CD4-positive, alpha-beta T cell (primary cell): ENCODE results near the gene TRAF3. TPM values are rescaled to one million over a fixed set of nuclear protein-coding genes. Genes with fewer than 3 reads are reported as not detected.

Source experiments
- ATAC-seq: fragments of 200-7000 bp; cut with Tn5 transposase; one replicate; pipeline ENCODE4 v1.10.0; 2022; ENCODE audit warnings: mild to moderate bottlenecking; ENCODE audit not compliant: poor library complexity
- CTCF ChIA-PET: fragments of 350-600 bp; sonication (Branson Sonifier 250); formaldehyde crosslinking; loops from one replicate; lab custom pipeline; 2021; ENCODE audit warnings: antibody characterized with exemption, inconsistent platforms; lab: Charles Lee
- POLR2A ChIA-PET: fragments of 350-600 bp; sonication (Branson Sonifier 250); formaldehyde crosslinking; loops from one replicate; lab custom pipeline; 2021; ENCODE audit warnings: antibody characterized with exemption, inconsistent platforms; lab: Charles Lee
- DNase-seq, 14 experiments: peaks; one replicate each; pipeline ENCODE4 v3.0.0-alpha.2; 2013 to 2020; ENCODE audit warnings: mixed read lengths in 2 of 14
- H3K27ac ChIP-seq, 2 donors: one replicate each; pipeline versions ENCODE4 v1.5.1 to v1.7.0; 2013; ENCODE audit warnings: low read length in 2 of 2, low read depth in 1 of 2, mild to moderate bottlenecking in 1 of 2
- H3K27me3 ChIP-seq, 2 experiments: 1 replicate in 1 of 2; 2 replicates in 1 of 2; pipeline versions ENCODE4 v1.6.1 to v1.7.0; 2013; ENCODE audit warnings: low read length in 2 of 2, control low read depth in 1 of 2, mild to moderate bottlenecking in 1 of 2, moderate library complexity in 1 of 2; ENCODE audit not compliant: insufficient read depth in 2 of 2, control insufficient read depth in 1 of 2
- H3K36me3 ChIP-seq: one replicate; pipeline ENCODE4 v1.6.1; 2013; ENCODE audit warnings: low read length, control low read depth; ENCODE audit not compliant: insufficient read depth
- H3K4me1 ChIP-seq: one replicate; pipeline ENCODE4 v1.6.1; 2013; ENCODE audit warnings: low read length, control low read depth; ENCODE audit not compliant: insufficient read depth
- H3K4me3 ChIP-seq: one replicate; pipeline ENCODE4 v1.5.1; 2013; ENCODE audit warnings: mild to moderate bottlenecking, low read length, moderate library complexity
- H3K9me3 ChIP-seq, 2 experiments: 1 replicate in 1 of 2; 2 replicates in 1 of 2; pipeline versions ENCODE4 v1.6.1 to v1.7.0; 2013; ENCODE audit warnings: low read length in 2 of 2, mild to moderate bottlenecking in 2 of 2, control low read depth in 1 of 2, moderate library complexity in 1 of 2; ENCODE audit not compliant: control insufficient read depth in 1 of 2, insufficient read depth in 1 of 2
- H3K27ac Mint-ChIP-seq: one replicate; pipeline ENCODE4 v1.8.0; 2020; ENCODE audit warnings: mixed read lengths
- H3K27me3 Mint-ChIP-seq: one replicate; pipeline ENCODE4 v1.8.0; 2021; ENCODE audit warnings: mixed read lengths
- H3K36me3 Mint-ChIP-seq: one replicate; pipeline ENCODE4 v1.8.0; 2021; ENCODE audit warnings: low read depth, mixed read lengths
- H3K4me1 Mint-ChIP-seq: one replicate; pipeline ENCODE4 v1.8.0; 2021; ENCODE audit warnings: low read depth, mixed read lengths
- H3K4me3 Mint-ChIP-seq: one replicate; pipeline ENCODE4 v1.8.0; 2020; ENCODE audit warnings: mild to moderate bottlenecking, mixed read lengths
- H3K9me3 Mint-ChIP-seq: one replicate; pipeline ENCODE4 v1.8.0; 2020; ENCODE audit warnings: mixed read lengths
- intact Hi-C, 2 experiments: fragments of 100-400 bp; cut with DNase I in 1 of 2; cut with micrococcal nuclease in 1 of 2; formaldehyde crosslinking; loops; one replicate each; pipeline versions ENCODE4 v1.15.1 to v1.9.0; 2023 to 2025; cut with DNase I, micrococcal nuclease
- total RNA-seq, 174 experiments: library from RNA in 2 of 174; stranded (reverse) in 2 of 174; gene quantifications; one replicate each; pipeline ENCODE4 v1.2.3 and lab custom pipeline; 2021 to 2026
- TF ChIP-seq, protein P1 (sequence below): fragments of 200-600 bp; IDR thresholded peaks from one replicate; pipeline ENCODE4 v1.8.0; 2022; ENCODE audit warnings: antibody characterized with exemption, mild to moderate bottlenecking

Gene TRAF3
- total RNA-seq, 2 experiments from 2014 or later = 27.1 to 32.4 TPM

DNA sequence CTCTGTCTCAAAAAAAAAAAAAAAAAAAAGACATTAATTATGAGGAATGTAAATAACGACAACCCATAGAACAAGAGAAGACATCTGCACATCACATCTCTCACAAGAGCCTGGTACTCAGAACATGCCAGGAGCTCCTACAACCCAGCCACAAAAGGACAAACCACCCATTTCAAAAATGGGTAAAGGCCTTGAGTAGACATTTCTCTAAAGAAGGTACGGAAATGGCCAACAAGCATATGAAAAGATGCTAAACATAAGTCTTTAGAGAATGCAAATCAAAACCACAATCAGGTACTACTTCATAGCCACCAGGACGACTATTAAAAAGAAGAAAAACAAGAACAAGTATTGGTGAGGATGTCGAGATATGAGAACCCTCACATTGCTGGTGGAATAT is 158.5 kb downstream of the TRAF3 start:
- H3K27me3 Mint-ChIP-seq = peaks cover 2% of the 10 kb centered on the region
- ChIA-PET POLR2A (no interaction called here), CTCF (no interaction called here)
- no peak overlapping the region for H3K4me3 ChIP-seq
- no peak overlapping the region for H3K4me3 Mint-ChIP-seq
- H3K4me1 Mint-ChIP-seq = no peaks in the 10 kb centered on the region
- H3K27ac Mint-ChIP-seq = no peak overlapping the region
- no peak overlapping the region for H3K27ac ChIP-seq
- intact Hi-C loops = no loop called here
- H3K4me1 ChIP-seq = peaks cover under 1% of the 10 kb centered on the region
- no peaks in the 10 kb centered on the region for H3K9me3 Mint-ChIP-seq
- H3K36me3 ChIP-seq = no peaks in the 10 kb centered on the region
- TF ChIP-seq, protein P1, sequence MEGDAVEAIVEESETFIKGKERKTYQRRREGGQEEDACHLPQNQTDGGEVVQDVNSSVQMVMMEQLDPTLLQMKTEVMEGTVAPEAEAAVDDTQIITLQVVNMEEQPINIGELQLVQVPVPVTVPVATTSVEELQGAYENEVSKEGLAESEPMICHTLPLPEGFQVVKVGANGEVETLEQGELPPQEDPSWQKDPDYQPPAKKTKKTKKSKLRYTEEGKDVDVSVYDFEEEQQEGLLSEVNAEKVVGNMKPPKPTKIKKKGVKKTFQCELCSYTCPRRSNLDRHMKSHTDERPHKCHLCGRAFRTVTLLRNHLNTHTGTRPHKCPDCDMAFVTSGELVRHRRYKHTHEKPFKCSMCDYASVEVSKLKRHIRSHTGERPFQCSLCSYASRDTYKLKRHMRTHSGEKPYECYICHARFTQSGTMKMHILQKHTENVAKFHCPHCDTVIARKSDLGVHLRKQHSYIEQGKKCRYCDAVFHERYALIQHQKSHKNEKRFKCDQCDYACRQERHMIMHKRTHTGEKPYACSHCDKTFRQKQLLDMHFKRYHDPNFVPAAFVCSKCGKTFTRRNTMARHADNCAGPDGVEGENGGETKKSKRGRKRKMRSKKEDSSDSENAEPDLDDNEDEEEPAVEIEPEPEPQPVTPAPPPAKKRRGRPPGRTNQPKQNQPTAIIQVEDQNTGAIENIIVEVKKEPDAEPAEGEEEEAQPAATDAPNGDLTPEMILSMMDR = no peak
- H3K27me3 ChIP-seq = peaks cover 5 to 11% of the 10 kb centered on the region in 2 experiments
- no peak for DNase-seq
- H3K9me3 ChIP-seq = peaks cover 0 to 10% of the 10 kb centered on the region in 2 experiments
- ATAC-seq = no peak
- H3K36me3 Mint-ChIP-seq = no peaks in the 10 kb centered on the region

DNA sequence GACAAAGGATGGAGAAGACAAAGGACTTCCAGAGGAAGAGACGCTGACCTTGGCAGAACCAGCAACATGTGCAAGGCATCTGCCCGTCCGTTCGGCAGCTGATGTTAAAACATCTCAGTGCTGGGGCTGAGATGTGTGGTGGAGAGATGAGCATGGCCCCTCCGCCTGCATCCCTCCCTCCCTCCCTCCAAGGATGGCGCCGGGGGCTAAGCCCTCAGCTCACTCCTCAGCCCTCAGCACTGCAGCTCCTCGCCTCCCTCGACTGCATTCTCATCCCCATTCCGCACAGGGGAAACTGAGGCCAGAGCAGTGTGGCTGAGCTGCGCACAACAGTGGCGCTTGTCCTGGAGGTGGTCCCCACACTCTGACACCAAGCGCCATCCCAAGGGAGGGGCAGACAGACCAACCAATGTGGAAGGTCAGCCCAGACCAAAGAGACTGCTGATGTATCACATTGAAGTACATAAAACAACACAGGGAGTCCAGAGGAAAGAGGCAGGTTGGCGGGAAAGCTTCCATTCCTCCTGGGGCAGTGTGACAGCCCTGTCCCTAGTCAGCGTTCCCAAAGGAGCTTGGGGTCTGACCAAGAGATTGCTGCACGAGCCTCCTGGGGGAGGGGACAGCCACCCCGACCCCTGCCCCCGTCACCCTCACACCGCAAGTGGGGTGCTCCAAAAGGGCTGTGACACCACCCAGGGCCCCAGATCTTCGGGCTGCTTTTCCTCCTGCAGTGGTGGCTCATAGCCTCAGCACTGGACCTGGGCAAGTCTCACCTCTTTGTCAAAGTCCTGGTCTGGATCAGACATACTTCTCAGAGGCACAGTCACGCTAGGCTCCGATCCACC is 160.3 kb downstream of the TRAF3 start:
- no peak for ATAC-seq
- H3K4me1 Mint-ChIP-seq = no peaks in the 10 kb centered on the region
- H3K36me3 ChIP-seq = no peaks in the 10 kb centered on the region
- no peaks in the 10 kb centered on the region for H3K4me1 ChIP-seq
- no peaks in the 10 kb centered on the region for H3K27me3 Mint-ChIP-seq
- no peak overlapping the region for H3K4me3 ChIP-seq
- ChIA-PET CTCF (no interaction called here), POLR2A (no interaction called here)
- H3K9me3 ChIP-seq = no peaks in the 10 kb centered on the region
- TF ChIP-seq, protein P1 = no peak
- H3K9me3 Mint-ChIP-seq = no peaks in the 10 kb centered on the region
- intact Hi-C loops = no loop called here
- no peaks in the 10 kb centered on the region for H3K36me3 Mint-ChIP-seq
- no peak for DNase-seq
- H3K27me3 ChIP-seq = no peaks in the 10 kb centered on the region
- H3K27ac Mint-ChIP-seq = no peak overlapping the region
- no peak overlapping the region for H3K4me3 Mint-ChIP-seq
- no peak overlapping the region for H3K27ac ChIP-seq

DNA sequence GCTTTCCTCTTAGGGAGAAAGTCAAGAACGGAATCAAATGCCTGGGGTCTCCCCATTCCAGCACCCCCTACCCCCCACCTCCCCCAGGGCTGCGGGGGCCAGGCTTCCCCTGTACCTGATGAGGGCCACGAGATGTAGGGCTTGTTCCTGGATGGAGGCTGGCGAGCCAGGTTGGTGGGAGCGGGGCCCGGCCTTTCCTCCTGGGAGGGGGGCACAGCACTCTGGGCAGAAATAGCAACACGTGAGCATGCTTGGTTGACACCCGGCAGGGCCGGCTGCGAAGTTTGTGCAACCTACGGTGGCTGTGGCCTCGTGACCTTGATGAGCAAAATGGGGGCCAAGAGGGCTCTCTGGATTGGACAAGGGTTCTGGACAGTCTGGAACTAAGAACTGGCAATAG is 160.9 kb downstream of the TRAF3 start:
- no peak overlapping the region for H3K27ac Mint-ChIP-seq
- no peaks in the 10 kb centered on the region for H3K27me3 Mint-ChIP-seq
- ChIA-PET POLR2A (no interaction called here), CTCF (no interaction called here)
- DNase-seq (no peak), ATAC-seq (no peak)
- no peaks in the 10 kb centered on the region for H3K27me3 ChIP-seq
- no peak overlapping the region for H3K27ac ChIP-seq
- H3K9me3 Mint-ChIP-seq = no peaks in the 10 kb centered on the region
- H3K36me3 Mint-ChIP-seq = no peaks in the 10 kb centered on the region
- no peak overlapping the region for H3K4me3 ChIP-seq
- no peaks in the 10 kb centered on the region for H3K9me3 ChIP-seq
- TF ChIP-seq, protein P1 = no peak
- H3K4me1 Mint-ChIP-seq = no peaks in the 10 kb centered on the region
- H3K4me3 Mint-ChIP-seq = no peak overlapping the region
- H3K4me1 ChIP-seq = no peaks in the 10 kb centered on the region
- intact Hi-C loops = no loop called here
- no peaks in the 10 kb centered on the region for H3K36me3 ChIP-seq
